Ishikawa (cell line): Measurements from ENCODE around the gene LAMB1.

Source experiments
- CEBPB ChIP-seq: IDR thresholded peaks from 2 replicates; pipeline ENCODE4 v1.6.1; 2012
- CREB1 ChIP-seq: IDR thresholded peaks from 2 replicates; pipeline ENCODE4 v1.6.1; 2012; ENCODE audit warnings: low read depth
- EGR1 ChIP-seq: IDR thresholded peaks from 2 replicates; pipeline ENCODE4 v1.6.1; 2012
- EP300 ChIP-seq: IDR thresholded peaks from 2 replicates; pipeline ENCODE4 v1.6.1; 2012; ENCODE audit warnings: borderline replicate concordance
- FOXM1 ChIP-seq: IDR thresholded peaks from 2 replicates; pipeline ENCODE4 v1.6.1; 2012; ENCODE audit warnings: low read depth, borderline replicate concordance
- NFIC ChIP-seq: IDR thresholded peaks from 2 replicates; pipeline ENCODE4 v1.6.1; 2012
- RAD21 ChIP-seq: IDR thresholded peaks from 2 replicates; pipeline ENCODE4 v1.6.1; 2012; ENCODE audit warnings: low read depth
- TAF1 ChIP-seq: IDR thresholded peaks from 2 replicates; pipeline ENCODE4 v1.6.1; 2012; ENCODE audit warnings: low read depth, mild to moderate bottlenecking
- TCF12 ChIP-seq: IDR thresholded peaks from 2 replicates; pipeline ENCODE4 v1.6.1; 2012; ENCODE audit warnings: low read depth
- TEAD4 ChIP-seq: IDR thresholded peaks from 2 replicates; pipeline ENCODE4 v1.6.1; 2012
- YY1 ChIP-seq: IDR thresholded peaks from 2 replicates; pipeline ENCODE4 v1.6.1; 2012; ENCODE audit warnings: low read depth
- ZBTB7A ChIP-seq: IDR thresholded peaks from 2 replicates; pipeline ENCODE4 v1.6.1; 2012; ENCODE audit warnings: low read depth
- TF ChIP-seq, protein P1 (sequence below): IDR thresholded peaks from 2 replicates; pipeline ENCODE4 v1.6.1; 2012; ENCODE audit warnings: low read depth, mild to moderate bottlenecking
- TF ChIP-seq, protein P2 (sequence below): IDR thresholded peaks from 2 replicates; pipeline ENCODE4 v1.6.1; 2012
- TF ChIP-seq, protein P3 (sequence below): IDR thresholded peaks from 2 replicates; pipeline ENCODE4 v1.6.1; 2012

Gene LAMB1

DNA sequence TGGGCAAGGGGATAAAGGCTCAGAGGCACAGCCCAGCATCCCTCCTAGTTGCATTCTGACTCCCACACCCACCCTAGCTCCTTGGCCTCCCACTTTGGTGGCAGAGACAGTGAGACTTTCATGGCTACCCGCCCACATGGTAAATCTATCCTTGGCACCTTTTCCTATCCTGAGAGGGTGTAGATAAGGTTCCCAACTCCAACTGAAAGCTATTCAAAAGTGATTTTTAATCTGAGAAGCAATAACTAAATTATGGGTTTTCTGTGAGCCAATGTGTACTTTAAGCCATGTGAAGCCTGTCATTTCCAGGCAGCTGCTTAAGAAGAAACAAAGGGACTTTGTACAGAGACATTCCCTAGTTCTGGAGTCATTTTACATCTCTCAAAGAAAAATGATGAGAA is 9.1 kb downstream of the LAMB1 start:
- no peak for TF ChIP-seq TCF12
- no peak for TF ChIP-seq CREB1
- no peak for TF ChIP-seq YY1
- no peak for TF ChIP-seq FOXM1
- TF ChIP-seq RAD21 = no peak
- no peak for TF ChIP-seq CEBPB
- TF ChIP-seq, protein P1, sequence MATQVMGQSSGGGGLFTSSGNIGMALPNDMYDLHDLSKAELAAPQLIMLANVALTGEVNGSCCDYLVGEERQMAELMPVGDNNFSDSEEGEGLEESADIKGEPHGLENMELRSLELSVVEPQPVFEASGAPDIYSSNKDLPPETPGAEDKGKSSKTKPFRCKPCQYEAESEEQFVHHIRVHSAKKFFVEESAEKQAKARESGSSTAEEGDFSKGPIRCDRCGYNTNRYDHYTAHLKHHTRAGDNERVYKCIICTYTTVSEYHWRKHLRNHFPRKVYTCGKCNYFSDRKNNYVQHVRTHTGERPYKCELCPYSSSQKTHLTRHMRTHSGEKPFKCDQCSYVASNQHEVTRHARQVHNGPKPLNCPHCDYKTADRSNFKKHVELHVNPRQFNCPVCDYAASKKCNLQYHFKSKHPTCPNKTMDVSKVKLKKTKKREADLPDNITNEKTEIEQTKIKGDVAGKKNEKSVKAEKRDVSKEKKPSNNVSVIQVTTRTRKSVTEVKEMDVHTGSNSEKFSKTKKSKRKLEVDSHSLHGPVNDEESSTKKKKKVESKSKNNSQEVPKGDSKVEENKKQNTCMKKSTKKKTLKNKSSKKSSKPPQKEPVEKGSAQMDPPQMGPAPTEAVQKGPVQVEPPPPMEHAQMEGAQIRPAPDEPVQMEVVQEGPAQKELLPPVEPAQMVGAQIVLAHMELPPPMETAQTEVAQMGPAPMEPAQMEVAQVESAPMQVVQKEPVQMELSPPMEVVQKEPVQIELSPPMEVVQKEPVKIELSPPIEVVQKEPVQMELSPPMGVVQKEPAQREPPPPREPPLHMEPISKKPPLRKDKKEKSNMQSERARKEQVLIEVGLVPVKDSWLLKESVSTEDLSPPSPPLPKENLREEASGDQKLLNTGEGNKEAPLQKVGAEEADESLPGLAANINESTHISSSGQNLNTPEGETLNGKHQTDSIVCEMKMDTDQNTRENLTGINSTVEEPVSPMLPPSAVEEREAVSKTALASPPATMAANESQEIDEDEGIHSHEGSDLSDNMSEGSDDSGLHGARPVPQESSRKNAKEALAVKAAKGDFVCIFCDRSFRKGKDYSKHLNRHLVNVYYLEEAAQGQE = no peak
- TF ChIP-seq ZBTB7A = no peak
- TF ChIP-seq NFIC = no peak
- TF ChIP-seq TAF1 = no peak
- TF ChIP-seq, protein P2, sequence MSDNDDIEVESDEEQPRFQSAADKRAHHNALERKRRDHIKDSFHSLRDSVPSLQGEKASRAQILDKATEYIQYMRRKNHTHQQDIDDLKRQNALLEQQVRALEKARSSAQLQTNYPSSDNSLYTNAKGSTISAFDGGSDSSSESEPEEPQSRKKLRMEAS = no peak
- TF ChIP-seq, protein P3, sequence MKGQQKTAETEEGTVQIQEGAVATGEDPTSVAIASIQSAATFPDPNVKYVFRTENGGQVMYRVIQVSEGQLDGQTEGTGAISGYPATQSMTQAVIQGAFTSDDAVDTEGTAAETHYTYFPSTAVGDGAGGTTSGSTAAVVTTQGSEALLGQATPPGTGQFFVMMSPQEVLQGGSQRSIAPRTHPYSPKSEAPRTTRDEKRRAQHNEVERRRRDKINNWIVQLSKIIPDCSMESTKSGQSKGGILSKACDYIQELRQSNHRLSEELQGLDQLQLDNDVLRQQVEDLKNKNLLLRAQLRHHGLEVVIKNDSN = no peak
- TF ChIP-seq EGR1 = no peak
- TF ChIP-seq TEAD4 = no peak
- TF ChIP-seq EP300 = no peak

DNA sequence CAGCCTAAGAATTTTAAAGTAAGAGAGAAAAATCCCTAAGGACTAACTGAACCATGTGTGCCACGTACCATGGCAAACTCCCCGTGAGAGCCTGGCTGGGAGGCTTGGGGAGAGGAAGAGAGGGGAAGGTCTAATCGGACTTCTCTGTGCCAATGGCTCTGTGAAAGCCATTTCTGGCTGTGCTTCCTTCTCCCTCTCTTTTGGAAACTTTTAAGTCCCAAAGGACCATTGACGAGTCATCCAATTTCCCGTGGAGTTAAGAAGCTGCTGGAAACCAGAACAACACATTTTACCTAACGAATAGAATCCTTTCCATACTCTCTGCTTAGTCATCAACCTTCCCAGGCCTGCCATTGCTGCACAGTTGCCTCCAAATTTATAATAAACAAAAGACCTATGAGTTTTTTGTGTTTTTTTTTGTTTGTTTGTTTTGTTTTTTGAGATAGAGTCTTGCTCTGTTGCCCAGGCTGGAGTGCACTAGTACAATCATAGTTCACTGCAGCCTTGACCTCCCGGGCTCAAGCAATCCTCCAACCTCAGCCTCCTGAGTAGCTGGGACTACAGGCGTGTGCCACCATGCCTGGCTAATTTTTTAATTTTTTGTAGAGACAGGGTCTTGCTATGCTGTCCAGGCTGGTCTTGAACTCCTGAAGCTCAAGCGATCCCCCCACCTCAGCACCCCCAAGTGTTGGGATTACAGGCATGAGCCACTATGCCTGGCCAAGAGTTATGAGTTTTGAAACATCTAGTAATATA is 13.2 kb downstream of the LAMB1 start:
- no peak for TF ChIP-seq TCF12
- TF ChIP-seq, protein P1 = no peak
- TF ChIP-seq CEBPB = no peak
- no peak for TF ChIP-seq EGR1
- TF ChIP-seq CREB1 = no peak
- TF ChIP-seq NFIC = no peak
- TF ChIP-seq, protein P2 = no peak
- TF ChIP-seq, protein P3 = no peak
- TF ChIP-seq TEAD4 = no peak
- TF ChIP-seq TAF1 = no peak
- no peak for TF ChIP-seq EP300
- TF ChIP-seq ZBTB7A = no peak
- no peak for TF ChIP-seq RAD21
- TF ChIP-seq FOXM1 = no peak
- TF ChIP-seq YY1 = no peak

DNA sequence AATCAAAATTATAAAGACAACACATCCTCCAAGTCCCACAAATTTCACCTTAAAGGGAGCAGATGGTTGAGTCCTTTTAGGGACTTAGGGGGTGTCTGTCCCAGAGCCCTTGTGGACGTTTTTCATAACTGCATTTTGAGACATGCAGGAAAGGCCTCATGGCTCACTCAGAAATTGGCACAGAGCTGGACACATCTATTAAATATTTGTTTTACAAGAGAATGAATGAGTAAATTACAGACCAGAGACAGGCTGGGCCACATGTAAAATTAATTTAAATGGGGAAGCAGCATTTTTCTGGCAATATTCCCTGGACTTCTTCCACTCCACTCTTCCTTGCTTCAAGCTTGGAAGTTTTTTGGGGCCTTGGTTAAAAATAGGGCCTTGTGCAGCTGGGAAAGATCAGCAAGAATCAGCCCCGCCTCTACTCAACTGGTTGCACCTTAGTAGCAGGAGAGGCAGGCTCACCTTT is 20.0 kb downstream of the LAMB1 start:
- no peak for TF ChIP-seq TCF12
- TF ChIP-seq EP300 = no peak
- TF ChIP-seq TAF1 = no peak
- no peak for TF ChIP-seq FOXM1
- TF ChIP-seq CREB1 = no peak
- TF ChIP-seq, protein P3 = no peak
- TF ChIP-seq RAD21 = no peak
- no peak for TF ChIP-seq ZBTB7A
- TF ChIP-seq NFIC = no peak
- no peak for TF ChIP-seq YY1
- TF ChIP-seq, protein P1 = no peak
- TF ChIP-seq EGR1 = no peak
- TF ChIP-seq TEAD4 = no peak
- TF ChIP-seq CEBPB = no peak
